ENCODE data around the gene MRM2.

Gene MRM2

GRCh38 chr7:2280424-2280823 is 38.4 kb upstream of the MRM2 start:
- Histone ChIP-seq H3K79me2 (ENCODE audit: low read length) (0 out of 2 replicates have a peak, but pooled peaks cover 2% of the 10 kb centered on the region), H3K9me3 (replicated peaks; ENCODE audit: insufficient read depth, low read length) (no peaks in the 10 kb centered on the region), H3K36me3 (replicated peaks; ENCODE audit: insufficient read depth, low read length) (no peaks in the 10 kb centered on the region), H3K27ac (ENCODE audit: low read length) (no peak overlapping the region), H4K20me1 (ENCODE audit: insufficient read depth, low read length) (no peaks in the 10 kb centered on the region), H3K27me3 (replicated peaks; ENCODE audit: insufficient read depth, low read length) (no peaks in the 10 kb centered on the region), H3K9me2 (replicated peaks; ENCODE audit: insufficient read depth, low read length) (no peaks in the 10 kb centered on the region), H3K4me3 (ENCODE audit: low read length) (no peak overlapping the region), H3F3A (ENCODE audit: insufficient read depth, low read length) (no peaks in the 10 kb centered on the region), H3K9ac (ENCODE audit: low read length) (no peak overlapping the region), H2AFZ (ENCODE audit: low read length) (no peak overlapping the region), H3K4me2 (ENCODE audit: low read depth, low read length) (no peak overlapping the region), H3K4me1 (ENCODE audit: low read length) (no peaks in the 10 kb centered on the region)
- no peak for TF ChIP-seq EZH2phosphoT487 (IDR thresholded peaks at IDR 0.05; ENCODE audit: low read length)
- no peak for TF ChIP-seq CTCF (IDR thresholded peaks at IDR 0.05; ENCODE audit: low read length)
- TF ChIP-seq EZH2 (optimal IDR thresholded peaks at IDR 0.05; ENCODE audit: low read depth, low read length): no peak
- DNase-seq: no peak

GRCh38 chr7:2279896-2280295 is 37.9 kb upstream of the MRM2 start:
- no peaks in the 10 kb centered on the region for H3K9me3 ChIP-seq (replicated peaks; ENCODE audit: insufficient read depth, low read length)
- no peak overlapping the region for H3K4me2 ChIP-seq (ENCODE audit: low read depth, low read length)
- no peak overlapping the region for H3K9ac ChIP-seq (ENCODE audit: low read length)
- no peak overlapping the region for H2AFZ ChIP-seq (ENCODE audit: low read length)
- H3K27ac ChIP-seq (ENCODE audit: low read length): no peak overlapping the region
- no peaks in the 10 kb centered on the region for H3K4me1 ChIP-seq (ENCODE audit: low read length)
- TF ChIP-seq CTCF (IDR thresholded peaks at IDR 0.05; ENCODE audit: low read length) (no peak), EZH2phosphoT487 (IDR thresholded peaks at IDR 0.05; ENCODE audit: low read length) (no peak), EZH2 (optimal IDR thresholded peaks at IDR 0.05; ENCODE audit: low read depth, low read length) (no peak)
- no peaks in the 10 kb centered on the region for H3K27me3 ChIP-seq (replicated peaks; ENCODE audit: insufficient read depth, low read length)
- no peaks in the 10 kb centered on the region for H3K36me3 ChIP-seq (replicated peaks; ENCODE audit: insufficient read depth, low read length)
- no peak for DNase-seq
- H3K4me3 ChIP-seq (ENCODE audit: low read length): no peak overlapping the region
- H3K79me2 ChIP-seq (ENCODE audit: low read length): 0 out of 2 replicates have a peak, but pooled peaks cover 2% of the 10 kb centered on the region
- H4K20me1 ChIP-seq (ENCODE audit: insufficient read depth, low read length): no peaks in the 10 kb centered on the region
- no peaks in the 10 kb centered on the region for H3F3A ChIP-seq (ENCODE audit: insufficient read depth, low read length)
- no peaks in the 10 kb centered on the region for H3K9me2 ChIP-seq (replicated peaks; ENCODE audit: insufficient read depth, low read length)

GRCh38 chr7:2278026-2278425 is 36.0 kb upstream of the MRM2 start:
- H3K27ac ChIP-seq (ENCODE audit: low read length): no peak overlapping the region
- DNase-seq: no peak
- H3K36me3 ChIP-seq (replicated peaks; ENCODE audit: insufficient read depth, low read length): no peaks in the 10 kb centered on the region
- H3K4me2 ChIP-seq (ENCODE audit: low read depth, low read length): no peak overlapping the region
- no peak overlapping the region for H3K9ac ChIP-seq (ENCODE audit: low read length)
- H3K9me2 ChIP-seq (replicated peaks; ENCODE audit: insufficient read depth, low read length): no peaks in the 10 kb centered on the region
- no peaks in the 10 kb centered on the region for H3K9me3 ChIP-seq (replicated peaks; ENCODE audit: insufficient read depth, low read length)
- no peak overlapping the region for H2AFZ ChIP-seq (ENCODE audit: low read length)
- H3K4me1 ChIP-seq (ENCODE audit: low read length): no peaks in the 10 kb centered on the region
- H3K79me2 ChIP-seq (ENCODE audit: low read length): 0 out of 2 replicates have a peak, but pooled peaks cover 2% of the 10 kb centered on the region
- H3K4me3 ChIP-seq (ENCODE audit: low read length): no peak overlapping the region
- H3F3A ChIP-seq (ENCODE audit: insufficient read depth, low read length): no peaks in the 10 kb centered on the region
- no peaks in the 10 kb centered on the region for H4K20me1 ChIP-seq (ENCODE audit: insufficient read depth, low read length)
- no peak for TF ChIP-seq EZH2phosphoT487 (IDR thresholded peaks at IDR 0.05; ENCODE audit: low read length)
- no peak for TF ChIP-seq CTCF (IDR thresholded peaks at IDR 0.05; ENCODE audit: low read length)
- TF ChIP-seq EZH2 (optimal IDR thresholded peaks at IDR 0.05; ENCODE audit: low read depth, low read length): no peak
- no peaks in the 10 kb centered on the region for H3K27me3 ChIP-seq (replicated peaks; ENCODE audit: insufficient read depth, low read length)
